ENCODE data around the gene GJC1. TPM values are rescaled to one million over a fixed set of nuclear protein-coding genes. Genes with fewer than 3 reads are reported as not detected.

Gene GJC1
- total and polyA plus RNA-seq, 2 donors (not counting 3 experiments of a cell fraction or from before 2014, with no cell fraction given), result 13.8 to 39.7 TPM

DNA sequence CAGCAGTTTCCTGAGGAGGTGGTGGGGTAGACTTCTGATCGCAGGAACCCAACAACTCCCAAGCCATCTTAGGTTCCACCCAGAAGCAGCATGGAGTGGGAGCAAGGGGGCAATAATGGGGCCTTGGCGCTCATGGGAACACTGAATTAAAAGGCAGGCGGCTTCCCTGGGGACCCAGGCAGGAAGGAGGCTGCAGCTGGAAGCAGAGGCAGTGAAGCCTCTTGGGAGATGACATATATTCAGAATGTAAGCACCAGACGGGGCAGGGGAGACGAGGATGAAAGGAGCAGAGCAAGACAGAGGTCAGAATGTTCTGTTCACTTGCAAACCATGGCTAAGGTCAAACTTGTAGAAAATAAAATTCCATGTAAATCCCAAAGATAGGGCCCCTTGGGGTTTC lies 20.5 kb upstream of the GJC1 start:
- CTCF ChIA-PET, result interaction anchor here (1.5 kb wide), 1 partner anchor 71 kb away, joined by 3 read pairs; no protein-coding TSS in a partner anchor
- H3K27ac ChIP-seq (ENCODE audit: insufficient read depth, low read depth, low read length), result no peak overlapping the region
- no peaks in the 10 kb centered on the region for H4K20me1 ChIP-seq (replicated peaks; ENCODE audit: control insufficient read depth, extremely low read depth, insufficient read depth, low read length)
- no peak overlapping the region for H3K4me2 ChIP-seq (ENCODE audit: insufficient read depth, low read length)
- BruUV-seq (replicated peaks), result no TSS peak
- no peaks in the 10 kb centered on the region for H3K4me1 ChIP-seq (ENCODE audit: control insufficient read depth, extremely low read depth, insufficient read depth, low read length)
- TF ChIP-seq MYC (IDR thresholded peaks at IDR 0.05; ENCODE audit: low read depth, low read length), result no peak
- TF ChIP-seq, protein P1, sequence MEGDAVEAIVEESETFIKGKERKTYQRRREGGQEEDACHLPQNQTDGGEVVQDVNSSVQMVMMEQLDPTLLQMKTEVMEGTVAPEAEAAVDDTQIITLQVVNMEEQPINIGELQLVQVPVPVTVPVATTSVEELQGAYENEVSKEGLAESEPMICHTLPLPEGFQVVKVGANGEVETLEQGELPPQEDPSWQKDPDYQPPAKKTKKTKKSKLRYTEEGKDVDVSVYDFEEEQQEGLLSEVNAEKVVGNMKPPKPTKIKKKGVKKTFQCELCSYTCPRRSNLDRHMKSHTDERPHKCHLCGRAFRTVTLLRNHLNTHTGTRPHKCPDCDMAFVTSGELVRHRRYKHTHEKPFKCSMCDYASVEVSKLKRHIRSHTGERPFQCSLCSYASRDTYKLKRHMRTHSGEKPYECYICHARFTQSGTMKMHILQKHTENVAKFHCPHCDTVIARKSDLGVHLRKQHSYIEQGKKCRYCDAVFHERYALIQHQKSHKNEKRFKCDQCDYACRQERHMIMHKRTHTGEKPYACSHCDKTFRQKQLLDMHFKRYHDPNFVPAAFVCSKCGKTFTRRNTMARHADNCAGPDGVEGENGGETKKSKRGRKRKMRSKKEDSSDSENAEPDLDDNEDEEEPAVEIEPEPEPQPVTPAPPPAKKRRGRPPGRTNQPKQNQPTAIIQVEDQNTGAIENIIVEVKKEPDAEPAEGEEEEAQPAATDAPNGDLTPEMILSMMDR (IDR thresholded peaks at IDR 0.05; ENCODE audit: extremely low read depth in 1 of 2, insufficient read depth in 1 of 2, low read depth in 1 of 2, low read length in 2 of 2), result no peak
- no peak for TF ChIP-seq POLR2A (IDR thresholded peaks at IDR 0.05; ENCODE audit: low read depth, low read length)
- no peak for TF ChIP-seq FOS (IDR thresholded peaks at IDR 0.05; ENCODE audit: borderline replicate concordance, insufficient read depth, low read length)
- no peak for TF ChIP-seq EZH2 (IDR thresholded peaks at IDR 0.05; ENCODE audit: borderline replicate concordance, low read depth, low read length, severe bottlenecking)
- TF ChIP-seq POLR2AphosphoS5 (IDR thresholded peaks at IDR 0.05; ENCODE audit: insufficient read depth, low read depth, low read length), result no peak
- TF ChIP-seq, protein P2, sequence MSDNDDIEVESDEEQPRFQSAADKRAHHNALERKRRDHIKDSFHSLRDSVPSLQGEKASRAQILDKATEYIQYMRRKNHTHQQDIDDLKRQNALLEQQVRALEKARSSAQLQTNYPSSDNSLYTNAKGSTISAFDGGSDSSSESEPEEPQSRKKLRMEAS (IDR thresholded peaks at IDR 0.05; ENCODE audit: insufficient read depth, insufficient read length), result no peak
- no peak for TF ChIP-seq JUN (IDR thresholded peaks at IDR 0.05; ENCODE audit: borderline replicate concordance, insufficient read depth, insufficient read length, low read depth)
- no peak for TF ChIP-seq GATA2 (IDR thresholded peaks at IDR 0.05; ENCODE audit: insufficient read depth, insufficient read length, low read depth, low read length)
- H3K9me3 ChIP-seq (replicated peaks; ENCODE audit: control insufficient read depth, insufficient read depth, low read length), result no peaks in the 10 kb centered on the region
- H3K9me1 ChIP-seq (replicated peaks; ENCODE audit: control insufficient read depth, extremely low read depth, insufficient read depth, low read length), result no peaks in the 10 kb centered on the region
- H2AFZ ChIP-seq (ENCODE audit: low read depth, low read length), result no peak overlapping the region
- dilution Hi-C loops (cut with MboI; ENCODE audit: extremely low pct_ligation_motif_present, low sequenced_read_pairs) (loop anchor here (25.0 kb wide), 1 partner anchor 88 kb away; the partner anchor contains the start of gene ADAM11), intact Hi-C loops (cut with micrococcal nuclease) (no loop called here)
- POLR2A ChIA-PET, result no interaction called here
- H3K9ac ChIP-seq (replicated peaks; ENCODE audit: extremely low read depth, insufficient read depth, low read length), result no peak overlapping the region
- H3K27me3 ChIP-seq (ENCODE audit: control insufficient read depth in 2 of 2, insufficient read depth in 2 of 2, low read length in 2 of 2), result no peaks in the 10 kb centered on the region
- no peak overlapping the region for H3K4me3 ChIP-seq (replicated peaks in 1 of 3; ENCODE audit: insufficient read depth in 1 of 3, low read depth in 1 of 3, low read length in 3 of 3)
- DNase-seq (ENCODE audit: low read depth, low spot score) (no peak), FAIRE-seq (no peak)
- no peaks in the 10 kb centered on the region for H3K79me2 ChIP-seq (ENCODE audit: control insufficient read depth, insufficient read depth, low read length)
- H3K36me3 ChIP-seq (ENCODE audit: control insufficient read depth in 2 of 2, extremely low read depth in 1 of 2, insufficient read depth in 2 of 2, low read length in 2 of 2), result peaks cover 14 to 37% of the 10 kb centered on the region in 2 experiments
